Lung (tissue), 12 donors: Measurements from ENCODE around the gene CTSC. TPM values are rescaled to one million over a fixed set of nuclear protein-coding genes. Genes with fewer than 3 reads are reported as not detected.
A peak's percentile ranks its signal among the peaks of the same experiment; 100 is the strongest.

ENCODE experiments used
- ATAC-seq: fragments of 200-7000 bp; cut with Tn5 transposase; one replicate; pipeline ENCODE4 v1.9.1; 2020; ENCODE audit warnings: moderate number of reproducible peaks; ENCODE audit not compliant: insufficient read depth, low FRiP score
- DNase-seq, 3 donors: peaks; one replicate each; pipeline ENCODE4 v3.0.0-alpha.2; 2013 to 2017
- H3K27ac ChIP-seq, 2 donors: one replicate each; pipeline ENCODE4 v1.5.1; 2013; ENCODE audit warnings: mild to moderate bottlenecking in 2 of 2, moderate library complexity in 2 of 2, control low read depth in 1 of 2, inconsistent platforms in 1 of 2, low read depth in 1 of 2, low read length in 1 of 2
- H3K27me3 ChIP-seq, 3 donors: one replicate each; pipeline ENCODE4 v1.5.1; 2013; ENCODE audit warnings: low read length in 2 of 3; ENCODE audit not compliant: control insufficient read depth in 3 of 3, insufficient read depth in 3 of 3
- H3K36me3 ChIP-seq, 4 donors: one replicate each; pipeline ENCODE4 v1.5.1; 2013; ENCODE audit warnings: low read length in 4 of 4, mild to moderate bottlenecking in 1 of 4, moderate library complexity in 1 of 4; ENCODE audit not compliant: control insufficient read depth in 4 of 4, insufficient read depth in 4 of 4
- H3K4me1 ChIP-seq, 5 donors: one replicate each; pipeline ENCODE4 v1.5.1; 2013; ENCODE audit warnings: low read length in 5 of 5, mild to moderate bottlenecking in 2 of 5, moderate library complexity in 1 of 5; ENCODE audit not compliant: control insufficient read depth in 5 of 5, insufficient read depth in 5 of 5
- H3K4me3 ChIP-seq: one replicate; pipeline ENCODE4 v1.5.1; 2013; ENCODE audit warnings: mild to moderate bottlenecking, control low read depth, moderate library complexity
- H3K9ac ChIP-seq, 2 donors: one replicate each; pipeline ENCODE4 v1.5.1; 2013; ENCODE audit warnings: low read length in 2 of 2, control low read depth in 1 of 2; ENCODE audit not compliant: insufficient read depth in 1 of 2
- H3K9me3 ChIP-seq, 4 donors: one replicate each; pipeline ENCODE4 v1.5.1; 2013; ENCODE audit warnings: low read length in 3 of 4, mild to moderate bottlenecking in 1 of 4, moderate library complexity in 1 of 4; ENCODE audit not compliant: control insufficient read depth in 4 of 4, insufficient read depth in 3 of 4
- WGBS, 2 donors: extraction: QIAGEN DNeasy Blood & Tissue Kit; methylation state at CpG; one replicate each; pipeline ENCODE4 v1.1.7; 2013; 5-methylcytosine and 5-hydroxymethylcytosine counted together
- polyA plus RNA-seq, 2 donors: library from polyadenylated mRNA; stranded (reverse); fragments of 200-250 nt; gene quantifications; one replicate each; pipeline ENCODE4 v1.2.1, GENCODE V29; 2013
- total RNA-seq, 2 donors: library from RNA; depleted of rRNA in 1 of 2; stranded (reverse); fragments of >200 nt in 1 of 2; gene quantifications; one replicate each; pipeline ENCODE4 v1.2.1, GENCODE V29; 2014 to 2021
- TF ChIP-seq, protein P1 (sequence below): IDR thresholded peaks from 2 replicates; pipeline ENCODE4 v1.5.1; 2012; ENCODE audit warnings: mild to moderate bottlenecking; ENCODE audit errors: control extremely low read depth, extremely low read depth
- donor health status: control.
- donor health status: control.
- donor health status: Bipolar disorder and iron deficiency.
- donor health status: healthy.
- donor health status: DM: yes; HTN: yes; CAD: no.

CTSC gene
- total and polyA plus RNA-seq, 4 donors: 87.1 to 363 (median 221) TPM

DNA sequence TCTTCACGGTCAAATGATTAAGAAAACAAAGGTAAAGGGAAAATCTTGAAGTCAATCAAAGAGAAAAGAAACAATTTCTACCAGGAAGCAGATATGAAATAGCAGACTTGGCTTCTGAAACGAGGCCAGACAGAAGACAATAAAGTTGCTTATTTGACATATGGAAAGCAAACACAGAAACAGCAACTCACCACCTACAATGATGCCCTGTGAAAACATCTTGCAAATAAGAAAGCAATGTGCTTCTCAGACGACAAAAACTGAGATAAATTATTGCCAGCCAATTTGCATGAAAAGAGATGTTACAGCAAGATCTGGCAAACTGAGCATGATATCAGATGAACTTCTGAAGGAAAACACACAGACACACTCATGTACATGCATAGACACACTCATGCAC lies 45.9 kb upstream of the CTSC start:
- Histone ChIP-seq H3K4me1 (peaks cover 0 to 21% (median 5%) of the 10 kb centered on the region in 5 donors), H3K9ac (no peak overlapping the region), H3K9me3 (no peaks in the 10 kb centered on the region), H3K27ac (no peak overlapping the region), H3K27me3 (no peaks in the 10 kb centered on the region), H3K36me3 (no peaks in the 10 kb centered on the region), H3K4me3 (no peak overlapping the region)
- 62 to 80% methylated on average over 3 of the region's 3 CpGs for WGBS, 2 donors
- ATAC-seq (no peak), DNase-seq (no peak)
- TF ChIP-seq, protein P1, sequence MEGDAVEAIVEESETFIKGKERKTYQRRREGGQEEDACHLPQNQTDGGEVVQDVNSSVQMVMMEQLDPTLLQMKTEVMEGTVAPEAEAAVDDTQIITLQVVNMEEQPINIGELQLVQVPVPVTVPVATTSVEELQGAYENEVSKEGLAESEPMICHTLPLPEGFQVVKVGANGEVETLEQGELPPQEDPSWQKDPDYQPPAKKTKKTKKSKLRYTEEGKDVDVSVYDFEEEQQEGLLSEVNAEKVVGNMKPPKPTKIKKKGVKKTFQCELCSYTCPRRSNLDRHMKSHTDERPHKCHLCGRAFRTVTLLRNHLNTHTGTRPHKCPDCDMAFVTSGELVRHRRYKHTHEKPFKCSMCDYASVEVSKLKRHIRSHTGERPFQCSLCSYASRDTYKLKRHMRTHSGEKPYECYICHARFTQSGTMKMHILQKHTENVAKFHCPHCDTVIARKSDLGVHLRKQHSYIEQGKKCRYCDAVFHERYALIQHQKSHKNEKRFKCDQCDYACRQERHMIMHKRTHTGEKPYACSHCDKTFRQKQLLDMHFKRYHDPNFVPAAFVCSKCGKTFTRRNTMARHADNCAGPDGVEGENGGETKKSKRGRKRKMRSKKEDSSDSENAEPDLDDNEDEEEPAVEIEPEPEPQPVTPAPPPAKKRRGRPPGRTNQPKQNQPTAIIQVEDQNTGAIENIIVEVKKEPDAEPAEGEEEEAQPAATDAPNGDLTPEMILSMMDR: no peak

DNA sequence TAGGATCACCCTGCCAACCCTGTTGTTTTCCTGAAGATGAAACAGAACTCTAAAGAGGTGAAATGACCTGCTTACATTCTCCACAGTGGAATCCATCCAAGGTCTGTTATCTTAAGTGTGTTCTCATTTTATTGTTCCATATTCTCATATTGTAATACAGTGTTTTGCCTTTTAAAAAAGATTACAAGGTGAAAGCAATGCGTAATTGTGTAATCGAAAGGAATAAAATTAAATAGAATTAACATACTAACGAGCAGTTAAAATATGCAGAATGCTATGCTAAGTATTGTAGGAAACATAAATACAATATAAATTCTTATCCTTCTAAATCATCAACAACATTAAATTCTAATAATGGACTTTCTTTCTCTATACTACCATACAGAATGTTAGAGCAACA lies 41.6 kb upstream of the CTSC start:
- no peak overlapping the region for H3K27ac ChIP-seq
- TF ChIP-seq, protein P1: no peak
- no peak overlapping the region for H3K9ac ChIP-seq
- no peak overlapping the region for H3K4me3 ChIP-seq
- no peaks in the 10 kb centered on the region for H3K9me3 ChIP-seq
- no peak for DNase-seq
- no peaks in the 10 kb centered on the region for H3K27me3 ChIP-seq
- 96 to 97% methylated on average over 3 of the region's 3 CpGs for WGBS, 2 donors
- H3K36me3 ChIP-seq: no peaks in the 10 kb centered on the region
- ATAC-seq: no peak
- peaks cover 0 to 18% (median under 1%) of the 10 kb centered on the region in 5 donors for H3K4me1 ChIP-seq

DNA sequence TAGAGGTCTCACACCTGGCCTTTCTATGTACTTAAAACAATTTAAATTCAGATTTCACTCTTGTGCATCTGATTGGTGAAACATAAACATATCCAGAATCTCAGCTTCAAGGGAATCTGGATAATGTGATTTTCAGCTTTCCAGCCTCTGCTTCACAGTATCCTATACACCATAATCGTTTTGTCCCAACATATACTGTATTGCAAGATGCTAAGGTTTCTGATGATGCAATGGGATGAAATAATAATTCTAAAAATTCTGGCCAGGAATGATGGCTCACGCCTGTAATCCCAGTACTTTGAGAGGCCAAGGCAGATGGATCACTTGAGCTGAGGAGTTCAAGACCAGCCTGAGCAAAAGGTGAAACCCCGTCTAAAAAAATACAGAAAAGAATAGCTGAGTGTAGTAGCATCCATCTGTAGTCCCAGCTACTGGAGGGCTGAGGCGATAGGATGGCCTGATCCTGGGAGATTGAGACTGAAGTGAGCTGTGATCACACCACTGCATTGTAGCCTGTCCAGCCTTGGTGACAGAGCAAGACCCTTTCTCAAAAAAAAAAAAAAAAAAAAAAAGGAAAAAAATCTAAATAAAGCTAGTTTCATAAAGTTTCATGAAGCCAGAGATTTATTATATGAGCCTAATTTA lies 41.0 kb upstream of the CTSC start:
- Histone ChIP-seq H3K27ac (no peak overlapping the region), H3K9ac (no peak overlapping the region), H3K9me3 (no peaks in the 10 kb centered on the region), H3K36me3 (no peaks in the 10 kb centered on the region), H3K4me1 (peaks cover 0 to 15% (median 0%) of the 10 kb centered on the region in 5 donors), H3K4me3 (no peak overlapping the region), H3K27me3 (no peaks in the 10 kb centered on the region)
- DNase-seq (no peak), ATAC-seq (no peak)
- whole genome bisulfite sequencing, 2 donors: 87 to 90% methylated on average over 4 of the region's 4 CpGs
- TF ChIP-seq, protein P1: no peak

DNA sequence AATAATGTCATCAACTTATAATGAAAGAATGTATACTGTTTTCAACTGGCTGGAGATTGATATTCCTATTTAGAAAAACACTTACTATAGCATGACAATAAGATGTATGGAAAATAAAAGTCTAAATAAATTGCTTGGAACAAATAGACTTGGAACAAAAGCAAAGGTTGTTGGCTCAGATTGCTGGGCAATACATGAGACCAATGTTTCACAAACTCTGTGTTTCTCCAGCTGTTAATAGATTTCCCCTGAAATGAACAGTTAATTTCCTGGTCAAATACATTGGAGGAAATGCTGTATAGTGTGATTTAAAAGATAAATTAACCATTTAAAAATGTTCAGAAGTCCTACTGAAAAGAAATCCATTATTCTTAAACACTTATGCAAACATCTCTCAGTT lies 40.1 kb upstream of the CTSC start:
- Histone ChIP-seq H3K27ac (no peak overlapping the region), H3K9ac (no peak overlapping the region), H3K27me3 (no peaks in the 10 kb centered on the region), H3K4me1 (peaks cover 0 to 13% (median 0%) of the 10 kb centered on the region in 5 donors), H3K9me3 (no peaks in the 10 kb centered on the region), H3K4me3 (no peak overlapping the region), H3K36me3 (no peaks in the 10 kb centered on the region)
- DNase-seq: peak in 2 of 3 donors; percentile 47 to 68
- TF ChIP-seq, protein P1: no peak
- no peak for ATAC-seq
